Fibroblast of villous mesenchyme (primary cell): ENCODE measurements around the gene CYB561. TPM values are rescaled to one million over a fixed set of nuclear protein-coding genes. Genes with fewer than 3 reads are reported as not detected.

Source experiments
- small RNA-seq: library from RNA; depleted of rRNA; stranded (forward); fragments of <200 nt; gene quantifications from one replicate; pipeline ENCODE3, GENCODE V24; 2012
- total RNA-seq: library from RNA; depleted of rRNA; stranded (reverse); fragments of >200 nt; gene quantifications from 2 replicates; pipeline ENCODE4 v1.2.3, GENCODE V29; 2012

CYB561 gene
- total RNA-seq, 1 donor = 12.5 TPM

Small RNAs within 50 kb of the gene (small RNA-seq; reads per million reads assigned to genes)
- not detected for gene AC005828.6

Other genes starting within 250 kb of the CYB561 start
- 1.3 and 1.7 TPM in 2 replicates for gene ACE, start 30.8 kb upstream of the CYB561 start, total RNA-seq
- under 0.01 TPM in 1 of 2 replicates, not detected in the other for gene KCNH6, start 77.1 kb upstream of the CYB561 start, total RNA-seq
- gene DCAF7, start 104.2 kb upstream of the CYB561 start, total RNA-seq = 32.9 and 52.7 TPM in 2 replicates
- 24.6 and 35.8 TPM in 2 replicates for gene TACO1, start 154.6 kb upstream of the CYB561 start, total RNA-seq
- 29.6 and 34.1 TPM in 2 replicates for gene MAP3K3, start 176.1 kb upstream of the CYB561 start, total RNA-seq